Adrenal gland (tissue), 12 donors: ENCODE data around the gene ADAM10. TPM values are rescaled to one million over a fixed set of nuclear protein-coding genes. Genes with fewer than 3 reads are reported as not detected.

Source experiments
- DNase-seq, 7 donors: peaks; one replicate each; pipeline ENCODE4 v3.0.0-alpha.2; 2019 to 2020
- H3K27ac ChIP-seq, 5 donors: fragments of 200-600 bp; sonication (generic) in 4 of 5; 1 replicate in 3 of 5; 2 replicates in 2 of 5; pipeline versions ENCODE4 v1.5.1 to v1.8.0; 2016 to 2020; ENCODE audit warnings: mild to moderate bottlenecking in 1 of 5
- H3K27me3 ChIP-seq: fragments of 200-600 bp; 2 replicates; pipeline ENCODE4 v1.8.0; 2021
- H3K36me3 ChIP-seq, 2 donors: fragments of 200-600 bp; replicated peaks in 1 of 2; 1 replicate in 1 of 2; 2 replicates in 1 of 2; pipeline versions ENCODE4 v1.5.1 to v1.8.0; 2018 to 2022
- H3K4me1 ChIP-seq, 2 donors: fragments of 200-600 bp; replicated peaks in 1 of 2; 1 replicate in 1 of 2; 2 replicates in 1 of 2; pipeline versions ENCODE4 v1.5.1 to v1.8.0; 2018 to 2021
- H3K4me3 ChIP-seq, 4 donors: fragments of 200-600 bp; sonication (generic) in 3 of 4; one replicate each; pipeline ENCODE4 v1.5.1; 2016 to 2018
- H3K9me3 ChIP-seq, 3 donors: fragments of 200-600 bp; sonication (generic) in 1 of 3; replicated peaks in 1 of 3; 1 replicate in 2 of 3; 2 replicates in 1 of 3; pipeline versions ENCODE4 v1.5.1 to v1.8.0; 2016 to 2021
- POLR2A ChIP-seq, 2 donors: fragments of 450-650 bp; IDR thresholded peaks; one replicate each; pipeline ENCODE4 v1.6.1; 2017; ENCODE audit warnings: antibody characterized with exemption in 2 of 2, mild to moderate bottlenecking in 2 of 2, moderate library complexity in 1 of 2
- WGBS, 4 donors: extraction: QIAGEN DNeasy Blood & Tissue Kit in 2 of 4; methylation state at CpG; one replicate each; pipeline versions ENCODE4 v1.1.5 to v1.1.7; 2013 to 2017; 5-methylcytosine and 5-hydroxymethylcytosine counted together
- intact Hi-C, 2 donors: fragments of 100-400 bp; cut with DNase I; formaldehyde crosslinking; loops; one replicate each; pipeline versions ENCODE4 v1.14.1 to v1.15.0; 2022 to 2023
- polyA plus RNA-seq, 3 donors: library from polyadenylated mRNA; stranded (reverse); fragments of 200-250 nt in 2 of 3; fragments of 350-450 nt in 1 of 3; fragmentation: Illumina TruSeq in 1 of 3; extraction: RNeasy Lipid Tissue Mini Kit (QIAGEN cat#74804) in 1 of 3; gene quantifications; one replicate each; pipeline ENCODE4 v1.2.3, GENCODE V29; 2013 to 2014
- total RNA-seq, 9 donors: library from RNA; depleted of rRNA in 4 of 9; stranded (reverse); fragments of >200 nt in 4 of 9; fragments of 120-200 nt in 1 of 9; fragmentation: NEBNext Ultra II Directional in 1 of 9; extraction: Animal tissue kit (Norgen Biotek cat#: 25700) in 1 of 9; gene quantifications; one replicate each; pipeline versions ENCODE4 v1.1.0 to v1.2.4, GENCODE V29; 2013 to 2023
- TF ChIP-seq, protein P1 (sequence below), 6 experiments: fragments of 450-650 bp in 4 of 6; fragments of 200-600 bp in 2 of 6; sonication (generic) in 1 of 6; IDR thresholded peaks; 1 replicate in 5 of 6; 2 replicates in 1 of 6; pipeline versions ENCODE4 v1.5.1 to v1.8.0; 2016 to 2021; ENCODE audit warnings: antibody characterized with exemption in 6 of 6, mild to moderate bottlenecking in 2 of 6, moderate library complexity in 1 of 6
- donor health status: healthy with polysubstance abuse.
- donor health status: Bipolar disorder and iron deficiency.
- donor health status: DM: yes; HTN: yes; CAD: no.
- donor health status: DM: no; HTN: no; CAD: no.
- donor health status: DM: no; HTN: no; CAD: no.
- donor health status: DM: yes; HTN: yes; CAD: no.

Gene ADAM10
- total and polyA plus RNA-seq, 12 donors = 6.2 to 97.9 (median 50.7) TPM

DNA sequence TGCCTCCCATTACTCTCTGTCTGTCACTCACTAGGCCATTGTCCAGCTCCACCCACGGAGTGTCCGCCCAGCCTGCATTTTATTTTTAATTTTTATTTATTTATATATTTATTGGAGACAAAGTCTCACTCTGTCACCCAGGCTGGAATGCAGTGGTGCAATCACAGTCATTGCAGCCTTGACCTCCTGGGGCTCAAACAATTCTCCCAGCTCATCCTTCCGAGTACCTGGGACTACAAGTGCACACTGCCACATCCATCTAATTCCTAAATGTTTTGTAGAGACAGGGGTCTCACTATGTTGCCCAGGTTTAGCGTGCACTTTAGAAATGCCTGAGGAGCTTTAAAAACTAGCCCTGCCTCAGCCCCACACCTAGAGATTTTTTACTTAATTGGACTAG lies 176.2 kb downstream of the ADAM10 start:
- intact Hi-C loops = no loop called here
- no peaks in the 10 kb centered on the region for H3K27me3 ChIP-seq
- no peak overlapping the region for H3K4me3 ChIP-seq
- DNase-seq = no peak
- 71 to 83% (median 79%) methylated on average over 4 of the region's 4 CpGs for WGBS, 4 donors
- H3K36me3 ChIP-seq = no peaks in the 10 kb centered on the region
- no peaks in the 10 kb centered on the region for H3K4me1 ChIP-seq
- TF ChIP-seq, protein P1, sequence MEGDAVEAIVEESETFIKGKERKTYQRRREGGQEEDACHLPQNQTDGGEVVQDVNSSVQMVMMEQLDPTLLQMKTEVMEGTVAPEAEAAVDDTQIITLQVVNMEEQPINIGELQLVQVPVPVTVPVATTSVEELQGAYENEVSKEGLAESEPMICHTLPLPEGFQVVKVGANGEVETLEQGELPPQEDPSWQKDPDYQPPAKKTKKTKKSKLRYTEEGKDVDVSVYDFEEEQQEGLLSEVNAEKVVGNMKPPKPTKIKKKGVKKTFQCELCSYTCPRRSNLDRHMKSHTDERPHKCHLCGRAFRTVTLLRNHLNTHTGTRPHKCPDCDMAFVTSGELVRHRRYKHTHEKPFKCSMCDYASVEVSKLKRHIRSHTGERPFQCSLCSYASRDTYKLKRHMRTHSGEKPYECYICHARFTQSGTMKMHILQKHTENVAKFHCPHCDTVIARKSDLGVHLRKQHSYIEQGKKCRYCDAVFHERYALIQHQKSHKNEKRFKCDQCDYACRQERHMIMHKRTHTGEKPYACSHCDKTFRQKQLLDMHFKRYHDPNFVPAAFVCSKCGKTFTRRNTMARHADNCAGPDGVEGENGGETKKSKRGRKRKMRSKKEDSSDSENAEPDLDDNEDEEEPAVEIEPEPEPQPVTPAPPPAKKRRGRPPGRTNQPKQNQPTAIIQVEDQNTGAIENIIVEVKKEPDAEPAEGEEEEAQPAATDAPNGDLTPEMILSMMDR (IDR thresholded peaks at IDR 0.05) = no peak
- TF ChIP-seq POLR2A (IDR thresholded peaks at IDR 0.05) = no peak
- H3K27ac ChIP-seq = no peak overlapping the region
- no peaks in the 10 kb centered on the region for H3K9me3 ChIP-seq

- H3K9me3 ChIP-seq = no peaks in the 10 kb centered on the region
- no peaks in the 10 kb centered on the region for H3K27me3 ChIP-seq
- H3K36me3 ChIP-seq = no peaks in the 10 kb centered on the region
- no peak overlapping the region for H3K4me3 ChIP-seq
- no peak for DNase-seq
- TF ChIP-seq, protein P1 (IDR thresholded peaks at IDR 0.05) = no peak
- no peak for TF ChIP-seq POLR2A (IDR thresholded peaks at IDR 0.05)
- WGBS, 4 donors = 80 to 96% (median 93%) methylated on average over 4 of the region's 4 CpGs
- intact Hi-C loops = no loop called here
- H3K27ac ChIP-seq = no peak overlapping the region
- H3K4me1 ChIP-seq = no peaks in the 10 kb centered on the region
These were observed 177.0 kb downstream of the ADAM10 start for GRCh38 chr15:58572521-58572920.

- WGBS, 4 donors = 81 to 88% (median 86%) methylated on average over 6 of the region's 6 CpGs
- H3K27me3 ChIP-seq = no peaks in the 10 kb centered on the region
- no peaks in the 10 kb centered on the region for H3K36me3 ChIP-seq
- DNase-seq = no peak
- no peak overlapping the region for H3K4me3 ChIP-seq
- no peaks in the 10 kb centered on the region for H3K4me1 ChIP-seq
- H3K27ac ChIP-seq = no peak overlapping the region
- no peaks in the 10 kb centered on the region for H3K9me3 ChIP-seq
- intact Hi-C loops = no loop called here
- TF ChIP-seq POLR2A (IDR thresholded peaks at IDR 0.05) = no peak
- TF ChIP-seq, protein P1 (IDR thresholded peaks at IDR 0.05) = no peak
These were observed 178.0 kb downstream of the ADAM10 start for GRCh38 chr15:58571491-58571890.

DNA sequence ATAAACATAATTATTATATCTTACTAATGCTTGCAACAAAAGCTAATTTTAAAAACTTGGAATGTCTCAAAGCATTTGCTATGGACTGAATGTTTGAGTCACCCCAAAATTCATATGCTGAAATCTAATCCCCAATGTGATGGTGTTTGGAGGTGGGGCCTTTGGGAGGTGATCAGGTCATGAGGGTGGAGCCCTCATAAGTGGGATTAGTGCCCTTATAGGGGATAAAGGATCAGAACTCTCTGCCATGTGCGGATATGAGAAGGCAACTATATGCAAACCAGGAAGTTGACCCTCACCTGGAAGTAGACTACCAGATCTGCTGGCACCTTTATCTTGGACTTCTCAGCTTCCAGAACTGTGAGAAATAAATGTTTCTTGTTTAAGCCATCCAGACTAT lies 180.1 kb downstream of the ADAM10 start:
- no peaks in the 10 kb centered on the region for H3K9me3 ChIP-seq
- H3K27ac ChIP-seq = no peak overlapping the region
- WGBS, 4 donors = 69 to 100% (median 90%) methylated on average over 1 of the region's 1 CpG
- TF ChIP-seq, protein P1 (IDR thresholded peaks at IDR 0.05) = no peak
- no peak for TF ChIP-seq POLR2A (IDR thresholded peaks at IDR 0.05)
- intact Hi-C loops = no loop called here
- H3K27me3 ChIP-seq = no peaks in the 10 kb centered on the region
- no peak overlapping the region for H3K4me3 ChIP-seq
- H3K4me1 ChIP-seq = no peaks in the 10 kb centered on the region
- no peaks in the 10 kb centered on the region for H3K36me3 ChIP-seq
- no peak for DNase-seq
